Midbrain (tissue), 1 donor: ENCODE measurements around the gene TSPAN18.

ENCODE experiments used
- DNase-seq: peaks from one replicate; lab custom pipeline; 2025; lab: John Stamatoyannopoulos, UW

Gene TSPAN18

DNA sequence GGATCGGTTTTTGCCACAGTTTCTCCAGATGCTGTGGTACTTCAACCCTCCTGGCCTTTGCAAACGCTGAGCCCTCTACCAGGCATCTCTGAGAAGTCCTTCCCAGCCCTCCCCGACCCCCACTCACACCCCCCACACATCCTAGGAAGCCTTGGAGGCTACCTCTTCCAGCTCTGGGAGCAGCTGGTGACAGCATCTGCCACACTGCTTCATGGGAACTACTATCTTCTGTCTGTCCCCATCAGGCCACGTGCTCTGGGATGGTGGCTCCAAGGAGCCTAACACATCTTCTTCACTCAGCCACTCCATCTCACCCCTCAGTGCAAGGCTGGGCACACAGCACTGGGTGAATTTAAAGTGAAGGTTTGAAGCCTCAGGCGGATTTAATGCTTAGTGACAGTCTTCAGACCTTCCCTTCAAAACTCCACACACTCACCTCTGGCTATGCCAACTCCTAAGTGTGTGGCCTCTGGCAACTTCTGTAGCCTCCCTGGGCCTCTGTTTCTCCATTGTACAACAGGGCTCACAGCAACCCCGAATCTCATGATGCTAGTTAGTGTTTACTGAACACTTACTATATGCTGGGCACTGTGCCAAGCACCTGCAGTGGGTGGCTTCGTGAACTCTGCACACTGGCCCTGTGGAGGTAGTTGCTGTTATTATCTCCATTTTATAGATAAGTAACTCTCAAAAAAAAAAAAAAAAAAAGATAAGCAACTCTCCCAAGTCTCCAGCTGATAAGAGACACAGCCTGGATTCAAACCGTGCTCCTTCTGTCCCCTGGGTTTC is 231.2 kb downstream of the TSPAN18 start:
- DNase-seq = no peak

- DNase-seq = no peak
These were observed 232.3 kb downstream of the TSPAN18 start for GRCh38 chr11:44959064-44959463.

GRCh38 chr11:44960200-44960845 is 233.6 kb downstream of the TSPAN18 start:
- no peak for DNase-seq

- no peak for DNase-seq
These were observed 235.7 kb downstream of the TSPAN18 start for GRCh38 chr11:44962464-44962863.

DNA sequence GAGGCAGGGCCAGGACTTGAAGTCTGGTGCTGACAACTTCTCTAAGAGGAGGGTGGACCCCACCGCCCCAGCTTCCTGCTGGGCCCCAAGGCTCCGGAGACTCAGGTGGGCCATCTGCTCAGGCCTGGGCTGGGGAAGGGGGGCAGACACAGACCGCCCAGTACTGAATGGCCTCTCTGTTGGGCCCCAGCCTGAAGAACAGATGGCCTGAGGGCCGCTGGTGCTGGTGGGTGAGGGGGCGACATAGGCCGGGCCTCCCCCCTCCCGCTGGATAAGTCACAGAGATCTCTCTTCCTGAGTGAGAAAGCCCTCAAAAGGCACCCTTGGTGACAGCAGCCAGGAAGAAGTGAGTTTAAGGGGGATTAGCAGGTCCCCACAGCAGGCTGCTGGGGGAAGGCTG is 236.4 kb downstream of the TSPAN18 start:
- no peak for DNase-seq

DNA sequence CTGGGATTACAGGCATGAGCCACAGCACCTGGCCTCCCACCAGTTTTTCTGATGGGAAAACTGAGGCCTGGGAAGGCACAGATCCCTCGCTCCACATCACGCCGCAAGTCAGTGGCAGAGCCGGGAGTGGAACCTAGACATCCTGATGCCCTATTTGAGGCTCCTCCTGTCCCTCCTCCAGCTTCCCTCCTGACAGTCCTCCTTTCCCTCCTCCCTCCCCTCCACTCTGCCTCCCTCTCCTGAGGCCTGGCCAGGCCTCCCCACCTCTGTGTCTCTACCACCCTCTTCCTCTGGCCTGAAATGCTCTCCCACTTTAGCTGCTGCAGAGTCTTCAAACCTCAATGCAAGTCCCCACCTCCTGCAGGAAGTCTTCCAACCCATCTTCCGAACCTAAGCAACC is 237.2 kb downstream of the TSPAN18 start:
- DNase-seq = no peak

DNA sequence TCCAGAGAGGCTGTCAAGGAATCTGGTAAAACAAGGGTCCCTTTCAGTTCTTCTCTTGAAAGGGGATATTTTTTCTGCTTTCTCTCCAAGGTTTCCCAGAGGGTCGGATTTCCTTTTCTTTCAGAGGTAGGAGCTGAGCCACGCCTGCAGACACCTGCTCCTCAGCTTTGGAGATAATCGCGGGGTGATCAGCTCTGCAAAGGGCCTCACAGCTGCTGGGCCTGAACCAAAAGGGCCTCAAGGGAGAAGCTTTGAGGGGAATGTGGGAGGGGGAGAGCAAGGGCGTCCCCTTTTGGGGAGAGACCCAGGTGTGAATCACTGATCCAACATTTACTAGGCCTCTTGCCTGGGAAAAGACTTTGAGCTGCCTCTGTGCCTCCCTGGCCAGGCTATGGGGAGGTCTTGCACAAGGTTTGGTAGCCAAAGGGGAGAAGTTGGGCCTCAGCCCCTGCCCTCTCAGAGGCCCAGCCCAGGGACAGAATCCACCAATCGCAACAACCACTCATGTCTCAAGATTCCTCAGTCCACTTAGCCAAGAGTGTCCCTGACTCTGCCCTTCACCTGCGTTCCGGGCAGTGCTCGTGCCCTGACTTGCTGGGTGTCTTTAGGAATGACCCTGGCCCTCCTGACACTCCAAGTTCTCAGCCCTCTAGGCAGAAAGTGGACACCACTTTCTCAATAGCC is 237.9 kb downstream of the TSPAN18 start:
- DNase-seq = no peak

GRCh38 chr11:44966694-44967093 is 239.9 kb downstream of the TSPAN18 start:
- DNase-seq = no peak

DNA sequence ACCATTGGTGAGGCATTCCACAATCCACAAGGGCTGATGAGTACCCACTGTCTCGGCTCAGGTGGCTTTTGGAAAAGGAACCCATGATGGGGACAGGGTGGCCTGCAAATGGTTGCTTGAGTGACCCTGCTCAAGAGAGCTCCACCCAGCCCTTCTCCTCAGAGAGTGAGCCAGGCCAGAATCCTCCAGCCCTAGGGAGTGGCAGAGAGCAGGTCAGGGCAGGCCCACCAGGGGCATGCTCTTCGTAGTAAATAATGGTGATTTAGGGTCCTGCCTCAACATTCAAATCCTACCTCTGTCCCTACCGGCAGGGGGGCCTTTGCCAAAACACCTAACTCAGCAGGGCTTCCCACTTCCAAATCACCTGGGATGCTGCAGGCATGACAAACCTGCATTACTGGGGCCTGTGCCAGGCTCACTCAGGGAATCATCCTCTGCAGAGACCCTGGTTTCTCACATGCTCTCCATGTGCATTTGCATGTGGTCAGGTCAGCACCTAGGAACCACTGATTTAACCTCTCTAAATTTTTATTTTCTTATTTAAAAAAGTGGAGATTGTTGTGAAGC is 241.3 kb downstream of the TSPAN18 start:
- no peak for DNase-seq

DNA sequence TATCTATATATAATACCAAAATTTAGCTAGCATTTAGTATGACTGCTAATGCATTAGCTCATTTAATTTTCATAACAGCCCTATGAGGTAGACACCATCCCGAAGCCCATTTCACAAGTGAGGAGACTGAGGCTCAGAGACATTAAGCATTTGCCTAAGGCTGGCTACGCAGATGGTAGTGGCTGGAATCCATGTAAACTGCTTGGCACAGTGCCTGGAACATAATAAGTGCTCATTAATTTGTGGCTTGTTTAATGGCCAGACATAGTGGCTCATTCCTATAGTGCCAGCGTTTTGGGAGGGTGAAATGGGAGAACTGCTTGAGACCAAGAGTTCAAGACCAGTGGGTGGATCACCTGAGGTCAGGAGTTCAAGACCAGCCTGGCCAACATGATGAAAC is 241.7 kb downstream of the TSPAN18 start:
- no peak for DNase-seq

DNA sequence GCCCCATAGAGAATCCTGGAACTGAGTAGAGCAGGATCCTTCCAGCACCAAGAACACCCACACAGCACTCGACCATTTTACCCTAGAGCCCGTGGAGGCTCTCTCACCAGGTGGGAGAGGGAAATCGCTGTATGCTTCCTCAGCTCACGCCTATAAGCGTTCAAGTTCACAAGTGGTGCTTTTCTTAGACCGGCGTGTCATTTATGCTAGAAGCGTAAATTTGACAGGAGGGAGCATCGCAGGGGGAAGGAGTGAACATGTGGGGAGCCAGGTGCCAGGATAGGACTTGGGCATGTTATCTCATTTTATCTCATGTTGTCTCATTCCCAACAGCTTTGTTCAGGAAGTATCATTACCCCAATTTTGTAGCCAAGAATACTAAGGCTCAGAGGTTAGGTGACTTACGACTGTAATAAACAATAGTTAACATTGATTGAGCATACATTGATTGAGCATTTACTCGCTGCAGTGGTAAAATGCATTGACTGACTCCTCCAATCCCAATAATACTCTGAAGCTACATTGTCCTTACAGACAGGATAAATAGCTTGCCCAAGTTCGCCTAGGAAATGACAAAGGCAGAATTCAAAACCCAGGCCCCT is 243.0 kb downstream of the TSPAN18 start:
- no peak for DNase-seq

GRCh38 chr11:44970293-44970692 is 243.5 kb downstream of the TSPAN18 start:
- DNase-seq = no peak

GRCh38 chr11:44971185-44971584 is 244.4 kb downstream of the TSPAN18 start:
- DNase-seq = no peak

GRCh38 chr11:44972746-44973435 is 246.1 kb downstream of the TSPAN18 start:
- DNase-seq = no peak

DNA sequence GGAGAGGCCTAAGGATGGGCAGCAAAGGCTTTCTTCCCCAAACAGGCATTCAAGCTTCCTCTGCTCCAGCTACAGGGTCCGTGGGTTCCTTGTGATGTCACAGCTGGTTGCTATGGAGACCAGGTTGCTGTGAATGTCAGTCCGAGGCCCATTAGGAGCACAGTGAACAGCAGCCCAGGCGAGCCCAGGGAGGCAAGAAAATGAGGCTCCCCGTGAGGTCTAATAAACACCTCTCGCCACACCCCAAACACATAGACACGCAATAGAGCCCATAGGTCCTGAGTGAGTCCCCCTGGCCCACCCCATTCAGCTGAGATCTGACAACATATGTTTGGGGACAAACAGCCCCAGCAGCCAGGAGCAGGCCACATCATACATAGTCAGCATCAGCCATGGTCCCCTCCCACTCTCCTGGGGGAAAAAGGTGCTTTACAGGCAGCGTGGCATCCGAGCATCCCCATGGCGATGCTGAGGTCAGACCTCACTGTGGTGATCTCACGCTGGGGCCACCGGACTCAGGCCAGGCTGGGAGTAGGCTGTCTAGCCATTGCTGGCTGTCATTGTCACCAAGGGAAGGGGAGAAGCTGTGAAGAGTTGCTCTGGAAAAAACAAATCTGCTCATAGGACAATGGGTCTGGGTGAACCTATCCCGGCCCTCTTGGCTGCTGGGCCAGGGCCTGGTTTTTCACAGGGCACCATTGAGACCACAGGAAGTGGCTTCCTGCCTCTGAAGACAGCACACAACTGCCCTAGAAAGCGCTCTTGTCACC is 247.1 kb downstream of the TSPAN18 start:
- no peak for DNase-seq

- DNase-seq = no peak
These were observed 247.7 kb downstream of the TSPAN18 start for GRCh38 chr11:44974402-44975000.

- no peak for DNase-seq
These were observed 249.8 kb downstream of the TSPAN18 start for GRCh38 chr11:44976576-44976975.

- no peak for DNase-seq
These were observed 250.8 kb downstream of the TSPAN18 start for GRCh38 chr11:44977493-44977984.

GRCh38 chr11:44978274-44978960 is 251.7 kb downstream of the TSPAN18 start:
- no peak for DNase-seq

GRCh38 chr11:44978961-44979331 is 252.2 kb downstream of the TSPAN18 start:
- DNase-seq = no peak
